ENCODE data around the gene SLC22A1. TPM values are rescaled to one million over a fixed set of nuclear protein-coding genes. Genes with fewer than 3 reads are reported as not detected.
"Not testable (repeated sequence)": the region's sequence is repeated elsewhere in the genome, so short reads cannot be mapped to it uniquely, and the experiment has no call there.

Gene SLC22A1
- total RNA-seq, 1 experiment from 2014 or later = 0.86 TPM

- CTCF ChIA-PET = interaction anchor here (2.3 kb wide), 1 partner anchor 316 kb away, joined by 19 read pairs; no protein-coding TSS in a partner anchor
- DNase-seq (ENCODE audit: low read depth, low spot score) = no peak
Measured at GRCh38 chr6:160139420-160139851, 17.8 kb downstream of the SLC22A1 start.

DNA sequence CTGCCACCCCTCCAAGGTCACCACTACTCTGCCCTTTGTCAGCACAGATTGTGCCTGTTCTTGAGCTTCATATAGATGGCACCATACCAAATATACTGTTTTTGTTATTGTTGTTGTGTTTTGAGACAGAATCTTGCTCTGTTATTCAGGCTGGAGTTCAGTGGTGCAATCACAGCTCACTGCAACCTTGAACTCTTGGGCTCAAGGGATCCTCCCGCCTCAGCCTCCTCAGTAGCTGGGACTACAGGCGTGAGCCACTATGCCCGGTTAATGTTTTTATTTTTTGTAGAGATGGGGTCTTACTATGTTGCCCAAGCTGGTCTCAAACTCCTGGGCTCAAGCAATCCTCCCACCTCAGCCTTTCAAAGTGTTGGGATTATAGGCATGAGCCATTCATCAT is 18.9 kb downstream of the SLC22A1 start:
- H3K9ac ChIP-seq (ENCODE audit: low read length); H3K27me3 ChIP-seq (ENCODE audit: insufficient read depth, low read length); H4K20me1 ChIP-seq (ENCODE audit: insufficient read depth); DNase-seq (ENCODE audit: low read depth, low spot score); H2AFZ ChIP-seq (ENCODE audit: low read depth, low read length, poor library complexity, severe bottlenecking); H3K27ac ChIP-seq (ENCODE audit: low read depth, low read length); RAD21 ChIA-PET (ENCODE audit: low non-redundant PET in 1 of 2, low total read pairs in 2 of 2, uncharacterized antibody in 2 of 2, unreplicated experiment in 2 of 2); H3K9me3 ChIP-seq (ENCODE audit: control insufficient read depth in 1 of 2, insufficient read depth in 1 of 2, low read depth in 1 of 2, low read length in 2 of 2); H3K36me3 ChIP-seq (ENCODE audit: control insufficient read depth in 1 of 2, insufficient read depth in 2 of 2, low read length in 2 of 2); H3K79me2 ChIP-seq (ENCODE audit: insufficient read depth, low read length); H3K4me3 ChIP-seq (replicated peaks in 1 of 2; ENCODE audit: low read depth in 1 of 2, low read length in 2 of 2); H3K4me2 ChIP-seq (ENCODE audit: low read length); BruUV-seq (replicated peaks); H3K9me2 ChIP-seq (ENCODE audit: insufficient read depth); POLR2A ChIA-PET; ATAC-seq: not testable (repeated sequence)
- intact Hi-C loops (cut with micrococcal nuclease) = loop anchor here (5.0 kb wide), 1 partner anchor 392 kb away; no protein-coding TSS in a partner anchor
- H3K4me1 ChIP-seq (ENCODE audit: control insufficient read depth in 1 of 2, insufficient read depth in 2 of 2, low read length in 2 of 2) = peaks cover 0 to 11% of the 10 kb centered on the region in 2 experiments; a peak in 1 of 4 replicates
- CTCF ChIA-PET = interaction anchor here (1.5 kb wide), 1 partner anchor 315 kb away, joined by 3 read pairs; no protein-coding TSS in a partner anchor

More at GRCh38 chr6:160139420-160139851, 17.8 kb downstream of the SLC22A1 start:
- TF ChIP-seq ELF1 (IDR thresholded peaks at IDR 0.05; ENCODE audit: borderline replicate concordance, low read depth) (no peak), POLR2A (IDR thresholded peaks at IDR 0.05; ENCODE audit: borderline replicate concordance, extremely low read depth, insufficient read depth, insufficient read length) (no peak), ATF3 (IDR thresholded peaks at IDR 0.05) (no peak), MAX (IDR thresholded peaks at IDR 0.05) (no peak), EGR1 (IDR thresholded peaks at IDR 0.05; ENCODE audit: low read depth) (no peak), EZH2 (IDR thresholded peaks at IDR 0.05) (no peak), EZH2phosphoT487 (IDR thresholded peaks at IDR 0.05; ENCODE audit: borderline replicate concordance) (no peak), RAD21 (IDR thresholded peaks at IDR 0.05; ENCODE audit: low read depth) (no peak), SIN3A (IDR thresholded peaks at IDR 0.05; ENCODE audit: low read depth) (no peak), CEBPB (IDR thresholded peaks at IDR 0.05; ENCODE audit: low read depth) (no peak), SRF (IDR thresholded peaks at IDR 0.05; ENCODE audit: low read depth) (no peak), CBX3 (IDR thresholded peaks at IDR 0.05; ENCODE audit: low read depth) (no peak), YY1 (IDR thresholded peaks at IDR 0.05; ENCODE audit: extremely low read depth, insufficient replicate concordance, low read depth, low read length) (no peak)
- no peak overlapping the region for H3K9ac ChIP-seq (ENCODE audit: low read length)
- H3K9me2 ChIP-seq (ENCODE audit: insufficient read depth) = no peaks in the 10 kb centered on the region
- intact Hi-C loops (cut with micrococcal nuclease) = loop anchor here (10.0 kb wide), 1 partner anchor 155 kb away; no protein-coding TSS in a partner anchor
- H3K27me3 ChIP-seq (ENCODE audit: insufficient read depth, low read length) = no peaks in the 10 kb centered on the region
- no peak overlapping the region for H2AFZ ChIP-seq (ENCODE audit: low read depth, low read length, poor library complexity, severe bottlenecking)
- no peaks in the 10 kb centered on the region for H3K79me2 ChIP-seq (ENCODE audit: insufficient read depth, low read length)
- peaks cover 0 to 11% of the 10 kb centered on the region in 2 experiments; a peak in 1 of 4 replicates for H3K4me1 ChIP-seq (ENCODE audit: control insufficient read depth in 1 of 2, insufficient read depth in 2 of 2, low read length in 2 of 2)
- no peak overlapping the region for H3K4me3 ChIP-seq (replicated peaks in 1 of 2; ENCODE audit: low read depth in 1 of 2, low read length in 2 of 2)
- peak overlapping the region; percentile 5; the same call in 1 of the 2 replicates for H3K4me2 ChIP-seq (ENCODE audit: low read length)
- H4K20me1 ChIP-seq (ENCODE audit: insufficient read depth) = no peaks in the 10 kb centered on the region
- no peak; the same call in 1 of the 2 replicates for ATAC-seq
- H3K27ac ChIP-seq (ENCODE audit: low read depth, low read length) = no peak overlapping the region
- ChIA-PET POLR2A (no interaction called here), RAD21 (ENCODE audit: low non-redundant PET in 1 of 2, low total read pairs in 2 of 2, uncharacterized antibody in 2 of 2, unreplicated experiment in 2 of 2) (no interaction called here)
- BruUV-seq (replicated peaks) = no TSS peak
- no peaks in the 10 kb centered on the region for H3K9me3 ChIP-seq (ENCODE audit: control insufficient read depth in 1 of 2, insufficient read depth in 1 of 2, low read depth in 1 of 2, low read length in 2 of 2)
- H3K36me3 ChIP-seq (ENCODE audit: control insufficient read depth in 1 of 2, insufficient read depth in 2 of 2, low read length in 2 of 2) = no peaks in the 10 kb centered on the region
